Measurements from ENCODE around the gene NTM. TPM values are rescaled to one million over a fixed set of nuclear protein-coding genes. Genes with fewer than 3 reads are reported as not detected.

Gene NTM
- total and polyA plus RNA-seq, 2 of the 8 experiments (the other 6 are each of a cell fraction or from before 2014, with no cell fraction given), result 13.4 to 20.0 TPM

DNA sequence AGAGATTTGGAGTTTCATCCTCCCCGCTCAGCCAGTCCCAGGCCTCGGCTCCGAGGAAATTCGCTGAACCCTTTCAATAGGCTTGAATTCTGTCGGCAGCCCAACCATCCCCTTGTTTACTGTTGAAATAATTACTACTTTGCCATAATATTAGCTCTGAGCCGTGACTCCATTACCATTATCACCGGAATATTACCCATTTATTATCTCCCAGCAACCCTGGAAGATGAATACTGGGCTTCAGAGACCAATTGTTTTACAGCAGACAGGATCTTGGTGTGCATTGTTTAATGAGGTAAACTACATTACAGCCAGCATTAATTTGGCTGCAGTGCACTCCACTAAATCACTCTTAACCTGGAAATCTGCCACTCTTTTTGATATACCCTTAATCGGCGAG, 867.4 kb downstream of the NTM start:
- Histone ChIP-seq H2BK20ac (ENCODE audit: low read length) (no peak overlapping the region), H4K20me1 (replicated peaks in 1 of 2; ENCODE audit: control insufficient read depth in 1 of 2, insufficient read depth in 2 of 2, low read length in 2 of 2) (no peaks in the 10 kb centered on the region), H2BK120ac (replicated peaks; ENCODE audit: low read depth, low read length) (no peak overlapping the region), H3K79me2 (ENCODE audit: control insufficient read depth in 1 of 2, insufficient read depth in 2 of 2, low read length in 2 of 2) (no peaks in the 10 kb centered on the region), H3K18ac (ENCODE audit: extremely low read depth, low read length) (no peak overlapping the region), H3K27ac (ENCODE audit: low read depth, low read length) (no peak overlapping the region), H3K9ac (replicated peaks in 1 of 4; ENCODE audit: extremely low read depth in 1 of 4, low read depth in 3 of 4, low read length in 3 of 4) (no peak overlapping the region), H2BK12ac (ENCODE audit: low read depth, low read length) (no peak overlapping the region), H3K4me3 (ENCODE audit: extremely low read depth in 1 of 4, insufficient read depth in 2 of 4, low read depth in 3 of 4, low read length in 4 of 4) (no peak overlapping the region), H3K9me3 (ENCODE audit: insufficient read depth in 2 of 2, low read depth in 1 of 2, low read length in 1 of 2) (no peaks in the 10 kb centered on the region), H2AK5ac (ENCODE audit: low read depth, low read length) (no peak overlapping the region), H3K4me1 (replicated peaks in 1 of 4; ENCODE audit: control insufficient read depth in 3 of 4, insufficient read depth in 4 of 4, low read length in 3 of 4) (peaks cover 0 to 2% (median 0%) of the 10 kb centered on the region in 4 experiments; a peak in 1 of 7 replicates), H3K23me2 (ENCODE audit: low read depth, low read length) (peaks cover 3% of the 10 kb centered on the region; the same call in 1 of the 2 replicates), H4K8ac (ENCODE audit: extremely low read depth, insufficient read depth, low read length) (no peak overlapping the region), H3K27me3 (replicated peaks in 1 of 4; ENCODE audit: control insufficient read depth in 3 of 4, extremely low read depth in 1 of 4, insufficient read depth in 3 of 4, low read length in 3 of 4) (no peaks in the 10 kb centered on the region), H2BK5ac (ENCODE audit: low read depth, low read length) (no peak overlapping the region), H2AFZ (ENCODE audit: low read length) (no peak overlapping the region), H2BK15ac (ENCODE audit: low read length) (no peak overlapping the region), H3K79me1 (ENCODE audit: low read depth, low read length) (no peaks in the 10 kb centered on the region; the same call in 1 of the 2 replicates), H4K91ac (replicated peaks; ENCODE audit: insufficient read length, low read length) (no peak overlapping the region), H4K5ac (ENCODE audit: insufficient read length, low read depth, low read length) (no peak overlapping the region), H3K56ac (replicated peaks; ENCODE audit: insufficient read length, low read depth, low read length) (no peak overlapping the region), H3K4me2 (ENCODE audit: insufficient read depth in 1 of 2, low read depth in 2 of 2, low read length in 2 of 2) (no peak overlapping the region), H3K23ac (ENCODE audit: insufficient read length) (no peak overlapping the region), H3K14ac (ENCODE audit: insufficient read length) (no peak overlapping the region), H3K4ac (replicated peaks; ENCODE audit: insufficient read length, low read depth, low read length) (no peak overlapping the region), H3K36me3 (ENCODE audit: control insufficient read depth in 2 of 4, insufficient read depth in 4 of 4, low read length in 3 of 4) (no peaks in the 10 kb centered on the region)
- DNase-seq (ENCODE audit: low read depth in 1 of 2, low spot score in 2 of 2) (no peak), FAIRE-seq (no peak)
- ChIA-PET CTCF (ENCODE audit: partially characterized antibody) (interaction anchor here (1.1 to 1.4 kb wide), 3 partner anchors 41 to 110 kb away, joined by 3 to 7 read pairs (median 3); no protein-coding TSS in a partner anchor), POLR2A (ENCODE audit: partially characterized antibody) (no interaction called here)
- WGBS, 2 experiments (ENCODE audit: extremely low coverage in 1 of 2, insufficient coverage in 1 of 2, insufficient read length in 1 of 2, insufficient replicate concordance in 2 of 2, low coverage in 1 of 2, low lambda C conversion rate in 2 of 2, missing lambda C conversion rate in 1 of 2), result 92% methylated on average over 9 of the region's 9 CpGs; no CpG with 5 or more reads in 1 of the 2 experiments
- TF ChIP-seq, protein P1, sequence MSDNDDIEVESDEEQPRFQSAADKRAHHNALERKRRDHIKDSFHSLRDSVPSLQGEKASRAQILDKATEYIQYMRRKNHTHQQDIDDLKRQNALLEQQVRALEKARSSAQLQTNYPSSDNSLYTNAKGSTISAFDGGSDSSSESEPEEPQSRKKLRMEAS (IDR thresholded peaks at IDR 0.05), result no peak
- TF ChIP-seq ASH2L (IDR thresholded peaks at IDR 0.05; ENCODE audit: low read length) (no peak), SIN3A (conservative IDR thresholded peaks at IDR 0.05 in 1 of 2, IDR thresholded peaks at IDR 0.05 in 1 of 2; ENCODE audit: low read depth in 1 of 2, low read length in 2 of 2) (no peak), POLR2AphosphoS5 (IDR thresholded peaks at IDR 0.05; ENCODE audit: low read depth, low read length) (no peak), TCF12 (IDR thresholded peaks at IDR 0.05; ENCODE audit: low read depth, low read length) (no peak), SAP30 (IDR thresholded peaks at IDR 0.05; ENCODE audit: insufficient read depth, insufficient replicate concordance, low read length) (no peak), EGR1 (IDR thresholded peaks at IDR 0.05; ENCODE audit: borderline replicate concordance, low read depth, low read length) (no peak), CEBPB (IDR thresholded peaks at IDR 0.05; ENCODE audit: low read depth, low read length) (no peak), NRF1 (IDR thresholded peaks at IDR 0.05; ENCODE audit: low read depth, low read length) (no peak)
- TF ChIP-seq, protein P2, sequence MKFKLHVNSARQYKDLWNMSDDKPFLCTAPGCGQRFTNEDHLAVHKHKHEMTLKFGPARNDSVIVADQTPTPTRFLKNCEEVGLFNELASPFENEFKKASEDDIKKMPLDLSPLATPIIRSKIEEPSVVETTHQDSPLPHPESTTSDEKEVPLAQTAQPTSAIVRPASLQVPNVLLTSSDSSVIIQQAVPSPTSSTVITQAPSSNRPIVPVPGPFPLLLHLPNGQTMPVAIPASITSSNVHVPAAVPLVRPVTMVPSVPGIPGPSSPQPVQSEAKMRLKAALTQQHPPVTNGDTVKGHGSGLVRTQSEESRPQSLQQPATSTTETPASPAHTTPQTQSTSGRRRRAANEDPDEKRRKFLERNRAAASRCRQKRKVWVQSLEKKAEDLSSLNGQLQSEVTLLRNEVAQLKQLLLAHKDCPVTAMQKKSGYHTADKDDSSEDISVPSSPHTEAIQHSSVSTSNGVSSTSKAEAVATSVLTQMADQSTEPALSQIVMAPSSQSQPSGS (IDR thresholded peaks at IDR 0.05; ENCODE audit: low read length), result no peak
- TF ChIP-seq, protein P3, sequence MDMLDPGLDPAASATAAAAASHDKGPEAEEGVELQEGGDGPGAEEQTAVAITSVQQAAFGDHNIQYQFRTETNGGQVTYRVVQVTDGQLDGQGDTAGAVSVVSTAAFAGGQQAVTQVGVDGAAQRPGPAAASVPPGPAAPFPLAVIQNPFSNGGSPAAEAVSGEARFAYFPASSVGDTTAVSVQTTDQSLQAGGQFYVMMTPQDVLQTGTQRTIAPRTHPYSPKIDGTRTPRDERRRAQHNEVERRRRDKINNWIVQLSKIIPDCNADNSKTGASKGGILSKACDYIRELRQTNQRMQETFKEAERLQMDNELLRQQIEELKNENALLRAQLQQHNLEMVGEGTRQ (IDR thresholded peaks at IDR 0.05; ENCODE audit: low read length), result no peak
